GM18517 (cell line): Measurements from ENCODE around the gene HS3ST6.
"Not testable (repeated sequence)": the region's sequence is repeated elsewhere in the genome, so short reads cannot be mapped to it uniquely, and the experiment has no call there.

Source experiments
- ATAC-seq: cut with Tn5 transposase; IDR thresholded peaks from one replicate; pipeline ENCODE4 v1.9.1; 2021; ENCODE audit warnings: mild to moderate bottlenecking, moderate library complexity; ENCODE audit not compliant: unreplicated experiment

HS3ST6 gene

GRCh38 chr16:1884155-1884760, 34.0 kb downstream of the HS3ST6 start:
- no peak for ATAC-seq

- not testable (repeated sequence) for ATAC-seq
Measured at GRCh38 chr16:1881172-1881571, 37.0 kb downstream of the HS3ST6 start.

- no peak for ATAC-seq
Measured at GRCh38 chr16:1879477-1879876, 38.7 kb downstream of the HS3ST6 start.

- no peak for ATAC-seq
Measured at GRCh38 chr16:1878256-1878655, 40.0 kb downstream of the HS3ST6 start.

GRCh38 chr16:1877804-1878203, 40.4 kb downstream of the HS3ST6 start:
- ATAC-seq, result no peak

GRCh38 chr16:1877089-1877488, 41.1 kb downstream of the HS3ST6 start:
- no peak for ATAC-seq

GRCh38 chr16:1876468-1876867, 41.7 kb downstream of the HS3ST6 start:
- no peak for ATAC-seq

GRCh38 chr16:1876066-1876465, 42.1 kb downstream of the HS3ST6 start:
- not testable (repeated sequence) for ATAC-seq

- ATAC-seq, result no peak
Measured at GRCh38 chr16:1874854-1875253, 43.4 kb downstream of the HS3ST6 start.

GRCh38 chr16:1871974-1872635, 46.1 kb downstream of the HS3ST6 start, which contains the start of gene MEIOB:
Gene MEIOB (minus strand): TSS chr16:1872164. CDS start chr16:1868175, 3,989 bp downstream.
- ATAC-seq, result no peak

- no peak for ATAC-seq
Measured at GRCh38 chr16:1870365-1871082, 47.7 kb downstream of the HS3ST6 start.

GRCh38 chr16:1865902-1866690, 52.1 kb downstream of the HS3ST6 start:
- no peak for ATAC-seq

- ATAC-seq, result no peak
Measured at GRCh38 chr16:1863681-1864460, 54.3 kb downstream of the HS3ST6 start.

- no peak for ATAC-seq
Measured at GRCh38 chr16:1862394-1862793, 55.8 kb downstream of the HS3ST6 start.

GRCh38 chr16:1861730-1862129, 56.5 kb downstream of the HS3ST6 start:
- ATAC-seq, result no peak
